HG03457 (cell line): ENCODE measurements around the gene CMTM6.
"Not testable (repeated sequence)": the region's sequence is repeated elsewhere in the genome, so short reads cannot be mapped to it uniquely, and the experiment has no call there.

Experiments used
- ATAC-seq: cut with Tn5 transposase; IDR thresholded peaks from one replicate; pipeline ENCODE4 v1.9.1; 2021; ENCODE audit warnings: moderate number of reproducible peaks; ENCODE audit not compliant: unreplicated experiment

The CMTM6 gene

GRCh38 chr3:32502118-32502945 lies at the start of gene CMTM6:
Gene CMTM6, minus strand, starts transcription at chr3:32502852. Its CDS starts 107 bp downstream, at chr3:32502745.
- ATAC-seq, result peak; percentile 66

- ATAC-seq, result no peak
Measured at GRCh38 chr3:32552013-32552412, 49.4 kb upstream of the CMTM6 start.

- no peak for ATAC-seq
Measured at GRCh38 chr3:32551496-32551895, 48.8 kb upstream of the CMTM6 start.

GRCh38 chr3:32551087-32551486 lies 48.4 kb upstream of the CMTM6 start:
- no peak for ATAC-seq

GRCh38 chr3:32545305-32545704 lies 42.7 kb upstream of the CMTM6 start:
- no peak for ATAC-seq

GRCh38 chr3:32544894-32545293 lies 42.2 kb upstream of the CMTM6 start:
- ATAC-seq, result no peak

GRCh38 chr3:32542807-32543206 lies 40.2 kb upstream of the CMTM6 start:
- ATAC-seq, result no peak

GRCh38 chr3:32540899-32541298 lies 38.2 kb upstream of the CMTM6 start:
- no peak for ATAC-seq

GRCh38 chr3:32532434-32532833 lies 29.8 kb upstream of the CMTM6 start:
- no peak for ATAC-seq

GRCh38 chr3:32531010-32531647 lies 28.5 kb upstream of the CMTM6 start:
- ATAC-seq, result no peak

GRCh38 chr3:32525720-32526119 lies 23.1 kb upstream of the CMTM6 start:
- ATAC-seq, result no peak

- ATAC-seq, result no peak
Measured at GRCh38 chr3:32522682-32523081, 20.0 kb upstream of the CMTM6 start.

GRCh38 chr3:32518921-32519320 lies 16.3 kb upstream of the CMTM6 start:
- not testable (repeated sequence) for ATAC-seq

- ATAC-seq, result not testable (repeated sequence)
Measured at GRCh38 chr3:32516751-32517150, 14.1 kb upstream of the CMTM6 start.

- no peak for ATAC-seq
Measured at GRCh38 chr3:32511005-32511404, 8.4 kb upstream of the CMTM6 start.

GRCh38 chr3:32510075-32510724 lies 7.5 kb upstream of the CMTM6 start:
- no peak for ATAC-seq

GRCh38 chr3:32508711-32509110 lies 6.1 kb upstream of the CMTM6 start:
- no peak for ATAC-seq

- ATAC-seq, result no peak
Measured at GRCh38 chr3:32506466-32506865, 3.8 kb upstream of the CMTM6 start.

- ATAC-seq, result no peak
Measured at GRCh38 chr3:32502946-32503286, 264 bp upstream of the CMTM6 start.

- ATAC-seq, result no peak
Measured at GRCh38 chr3:32501783-32502117, 902 bp downstream of the CMTM6 start.

- ATAC-seq, result no peak
Measured at GRCh38 chr3:32500880-32501782, 1.5 kb downstream of the CMTM6 start.
